ENCODE measurements around the gene PID1.

Gene PID1

DNA sequence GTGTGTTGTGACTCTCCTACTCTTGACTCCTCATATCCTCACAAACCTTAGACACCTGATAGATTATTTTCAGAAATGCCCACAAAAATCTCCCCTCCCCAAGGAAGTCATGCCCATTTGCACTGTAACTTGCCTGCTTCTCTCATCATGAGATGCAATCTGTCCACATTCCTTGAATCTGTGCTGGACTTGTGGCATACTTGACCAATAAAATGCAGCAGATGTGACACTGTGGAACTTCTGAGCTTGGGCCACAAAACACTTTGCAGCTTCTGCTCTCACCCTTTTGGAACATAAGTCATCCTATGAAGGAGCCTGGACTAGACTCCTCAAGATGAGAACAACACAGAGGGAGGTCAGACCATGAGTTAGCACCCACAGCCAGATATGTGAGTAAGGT lies 4.4 kb upstream of the PID1 start:
- DNase-seq (ENCODE audit: low read depth), result no peak
- no peak overlapping the region for H3K4me3 ChIP-seq (replicated peaks; ENCODE audit: low read depth, low read length)
- TF ChIP-seq, protein P1, sequence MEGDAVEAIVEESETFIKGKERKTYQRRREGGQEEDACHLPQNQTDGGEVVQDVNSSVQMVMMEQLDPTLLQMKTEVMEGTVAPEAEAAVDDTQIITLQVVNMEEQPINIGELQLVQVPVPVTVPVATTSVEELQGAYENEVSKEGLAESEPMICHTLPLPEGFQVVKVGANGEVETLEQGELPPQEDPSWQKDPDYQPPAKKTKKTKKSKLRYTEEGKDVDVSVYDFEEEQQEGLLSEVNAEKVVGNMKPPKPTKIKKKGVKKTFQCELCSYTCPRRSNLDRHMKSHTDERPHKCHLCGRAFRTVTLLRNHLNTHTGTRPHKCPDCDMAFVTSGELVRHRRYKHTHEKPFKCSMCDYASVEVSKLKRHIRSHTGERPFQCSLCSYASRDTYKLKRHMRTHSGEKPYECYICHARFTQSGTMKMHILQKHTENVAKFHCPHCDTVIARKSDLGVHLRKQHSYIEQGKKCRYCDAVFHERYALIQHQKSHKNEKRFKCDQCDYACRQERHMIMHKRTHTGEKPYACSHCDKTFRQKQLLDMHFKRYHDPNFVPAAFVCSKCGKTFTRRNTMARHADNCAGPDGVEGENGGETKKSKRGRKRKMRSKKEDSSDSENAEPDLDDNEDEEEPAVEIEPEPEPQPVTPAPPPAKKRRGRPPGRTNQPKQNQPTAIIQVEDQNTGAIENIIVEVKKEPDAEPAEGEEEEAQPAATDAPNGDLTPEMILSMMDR (IDR thresholded peaks at IDR 0.05; ENCODE audit: low read length, missing control alignments), result no peak

DNA sequence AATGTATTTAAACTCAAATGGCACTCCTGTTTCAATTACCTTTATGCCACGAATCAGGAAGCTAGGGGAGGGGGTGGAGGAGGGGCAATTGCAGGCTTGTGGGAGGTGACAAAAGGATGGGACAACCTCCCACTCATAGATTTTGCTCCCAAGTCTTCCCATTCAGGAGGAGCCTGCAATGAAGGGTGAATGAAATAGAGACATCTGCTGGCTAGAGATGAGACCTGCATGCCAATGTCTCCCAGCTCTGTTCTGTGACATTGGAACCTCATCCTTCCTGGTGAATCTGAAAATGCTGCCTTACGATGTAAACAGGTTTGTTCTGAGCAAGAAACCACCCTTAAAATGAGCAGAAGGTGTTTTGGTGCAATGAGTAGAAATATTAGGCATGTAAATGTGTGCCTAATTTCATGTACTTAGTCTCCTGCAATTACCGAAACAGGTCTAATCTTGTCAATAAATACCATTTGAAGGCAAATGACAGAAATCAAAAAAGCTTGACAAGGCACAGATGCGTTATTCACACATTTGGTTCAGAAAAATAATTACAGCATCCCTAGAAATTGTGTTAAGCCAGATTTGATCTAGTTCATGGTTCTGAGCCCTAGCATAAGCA lies 2.7 kb upstream of the PID1 start:
- TF ChIP-seq, protein P1 (IDR thresholded peaks at IDR 0.05; ENCODE audit: low read length, missing control alignments), result peak; percentile 94
- DNase-seq (ENCODE audit: low read depth), result peak; percentile 88
- H3K4me3 ChIP-seq (replicated peaks; ENCODE audit: low read depth, low read length), result peak overlapping the region; percentile 23

DNA sequence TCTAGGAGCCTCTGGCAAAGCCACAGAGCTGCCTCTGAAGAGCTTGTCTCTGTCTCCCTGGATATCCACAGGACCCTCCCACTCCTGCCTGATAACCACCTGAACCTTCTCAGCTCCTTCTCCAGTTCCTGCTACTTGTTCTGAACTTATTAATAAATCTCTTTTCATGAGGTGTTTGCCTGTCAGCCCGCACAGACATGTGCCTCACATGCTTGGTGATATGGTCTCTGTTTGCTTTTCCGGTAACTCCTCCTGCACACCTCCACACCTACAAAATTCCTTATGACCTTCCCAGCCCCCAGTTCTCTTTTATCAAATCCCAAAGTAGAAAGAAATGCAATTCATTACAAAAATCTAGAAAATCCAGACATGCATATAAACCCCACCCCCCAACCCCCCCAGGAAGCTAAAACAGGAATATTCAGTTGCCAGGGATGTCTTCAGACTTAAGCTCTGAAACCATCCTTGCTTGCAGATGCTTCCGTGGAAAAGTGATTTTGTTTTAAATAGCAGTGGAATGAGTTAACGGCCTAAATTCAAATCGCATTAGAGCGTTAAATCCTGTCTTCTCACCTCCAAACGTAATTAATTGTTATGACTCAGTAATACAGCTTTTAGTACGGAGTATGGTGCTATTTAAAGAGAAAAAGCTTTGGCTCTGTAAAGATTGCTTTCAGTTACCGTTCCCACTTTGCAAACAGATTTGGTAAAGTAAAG lies 2.1 kb upstream of the PID1 start:
- DNase-seq (ENCODE audit: low read depth), result no peak
- H3K4me3 ChIP-seq (replicated peaks; ENCODE audit: low read depth, low read length), result peak overlapping the region; percentile 23
- TF ChIP-seq, protein P1 (IDR thresholded peaks at IDR 0.05; ENCODE audit: low read length, missing control alignments), result no peak

DNA sequence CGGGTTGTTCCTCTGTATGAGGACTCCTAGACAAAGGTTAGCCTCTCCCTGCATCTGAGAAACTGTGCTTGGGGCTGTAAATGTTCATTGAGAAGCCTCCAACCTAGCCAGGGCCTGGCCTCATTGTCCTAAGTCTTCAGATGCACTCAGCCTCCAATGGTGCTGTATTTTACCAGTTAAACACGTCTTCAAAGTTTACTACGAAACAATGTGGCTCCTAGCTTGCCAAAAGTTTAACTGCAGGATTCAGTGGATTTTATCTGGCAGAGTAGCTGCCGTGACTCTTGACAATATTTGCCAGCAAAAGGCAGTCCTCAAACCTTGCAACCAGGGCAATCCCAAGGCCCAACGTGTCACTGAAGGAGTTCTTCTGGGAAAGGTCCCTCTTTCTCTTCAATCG lies 1.1 kb downstream of the PID1 start:
- TF ChIP-seq, protein P1 (IDR thresholded peaks at IDR 0.05; ENCODE audit: low read length, missing control alignments), result no peak
- no peak for DNase-seq (ENCODE audit: low read depth)
- peak overlapping the region; percentile 79 for H3K4me3 ChIP-seq (replicated peaks; ENCODE audit: low read depth, low read length)

DNA sequence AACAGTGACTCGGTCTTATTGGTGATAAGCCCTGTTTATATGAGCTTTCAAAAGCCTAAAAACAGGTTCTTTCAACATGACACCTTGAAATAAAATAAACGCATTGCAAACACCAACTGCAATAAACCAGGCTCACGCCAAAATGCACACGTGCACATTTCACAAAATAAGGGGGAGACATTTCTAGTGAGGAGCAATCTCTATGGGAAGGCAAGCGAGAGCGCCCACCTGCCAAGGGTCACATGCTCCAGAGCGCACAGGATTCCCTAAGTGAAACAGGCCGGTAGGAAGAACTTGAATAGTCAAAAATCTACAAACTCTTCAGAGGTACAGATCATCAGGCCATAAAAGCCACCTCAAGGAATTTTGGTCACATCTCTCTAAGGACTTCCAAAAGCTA lies 1.9 kb downstream of the PID1 start:
- H3K4me3 ChIP-seq (replicated peaks; ENCODE audit: low read depth, low read length), result peak overlapping the region; percentile 79
- DNase-seq (ENCODE audit: low read depth), result no peak

DNA sequence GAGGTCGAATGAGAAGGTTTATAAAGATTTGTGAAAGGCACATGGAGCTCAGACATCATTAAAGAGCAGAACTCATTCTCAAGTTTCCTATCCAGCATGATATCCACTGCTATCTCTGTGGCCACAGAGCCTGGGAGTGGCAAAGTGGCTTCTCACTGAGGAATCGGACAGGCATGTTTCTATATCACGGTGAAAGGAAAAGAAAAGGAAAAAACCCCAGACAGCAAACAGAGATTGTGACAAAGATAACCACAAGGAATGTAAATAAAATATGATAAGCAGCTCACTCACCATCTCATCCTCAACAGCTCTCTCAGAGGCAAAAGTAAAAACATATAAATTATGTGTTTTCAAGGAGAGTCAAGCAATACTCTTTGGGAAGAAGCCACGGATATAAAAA lies 2.5 kb downstream of the PID1 start:
- no peak overlapping the region for H3K4me3 ChIP-seq (replicated peaks; ENCODE audit: low read depth, low read length)
- TF ChIP-seq, protein P1 (IDR thresholded peaks at IDR 0.05; ENCODE audit: low read length, missing control alignments), result no peak
- no peak for DNase-seq (ENCODE audit: low read depth)

More for the DNA sequence above, 1.9 kb downstream of the PID1 start:
- TF ChIP-seq, protein P1 (IDR thresholded peaks at IDR 0.05; ENCODE audit: low read length, missing control alignments), result no peak

All from fibroblast of pulmonary artery (primary cell).